Immature natural killer cell (primary cell): ENCODE measurements around the gene GYG2. TPM values are rescaled to one million over a fixed set of nuclear protein-coding genes. Genes with fewer than 3 reads are reported as not detected.

Experiments used
- DNase-seq, 3 donors: peaks; one replicate each; pipeline ENCODE4 v3.0.0; 2022; ENCODE audit warnings: mixed read lengths in 1 of 3
- H3K27ac Mint-ChIP-seq, 6 donors: one replicate each; pipeline ENCODE4 v1.8.0; 2020; ENCODE audit warnings: mixed read lengths in 6 of 6, mild to moderate bottlenecking in 5 of 6, inconsistent platforms in 4 of 6, moderate library complexity in 3 of 6
- H3K27me3 Mint-ChIP-seq, 3 donors: one replicate each; pipeline ENCODE4 v1.8.0; 2020 to 2021; ENCODE audit warnings: low read depth in 3 of 3, mild to moderate bottlenecking in 3 of 3, mixed read lengths in 3 of 3, moderate library complexity in 3 of 3, inconsistent platforms in 1 of 3
- H3K36me3 Mint-ChIP-seq, 3 donors: one replicate each; pipeline ENCODE4 v1.8.0; 2020; ENCODE audit warnings: mixed read lengths in 3 of 3, inconsistent platforms in 2 of 3, mild to moderate bottlenecking in 2 of 3
- H3K4me1 Mint-ChIP-seq, 2 donors: one replicate each; pipeline ENCODE4 v1.8.0; 2020; ENCODE audit warnings: inconsistent platforms in 2 of 2, mild to moderate bottlenecking in 2 of 2, mixed read lengths in 2 of 2, moderate library complexity in 1 of 2
- H3K4me3 Mint-ChIP-seq, 5 donors: one replicate each; pipeline ENCODE4 v1.8.0; 2020; ENCODE audit warnings: mild to moderate bottlenecking in 5 of 5, mixed read lengths in 5 of 5, inconsistent platforms in 3 of 5, moderate library complexity in 3 of 5
- H3K9me3 Mint-ChIP-seq, 6 donors: one replicate each; pipeline ENCODE4 v1.8.0; 2020; ENCODE audit warnings: mild to moderate bottlenecking in 6 of 6, mixed read lengths in 6 of 6, inconsistent platforms in 4 of 6, moderate library complexity in 3 of 6
- polyA plus RNA-seq, 3 donors: library from polyadenylated mRNA; unstranded; fragments of 300-500 nt; fragmentation: Illumina TruSeq; gene quantifications; one replicate each; pipeline ENCODE4 v1.2.3, GENCODE V29; 2021

The GYG2 gene
- polyA plus RNA-seq, 3 donors from 2014 or later, result not detected

- H3K4me3 Mint-ChIP-seq, result no peak overlapping the region
- peaks cover 5 to 17% (median 5%) of the 10 kb centered on the region in 3 donors for H3K27me3 Mint-ChIP-seq
- no peak overlapping the region for H3K27ac Mint-ChIP-seq
- H3K4me1 Mint-ChIP-seq, result no peaks in the 10 kb centered on the region
- H3K36me3 Mint-ChIP-seq, result no peaks in the 10 kb centered on the region
- H3K9me3 Mint-ChIP-seq, result peaks cover 0 to 3% (median 0%) of the 10 kb centered on the region in 6 donors
- no peak for DNase-seq
Measured at GRCh38 chrX:2828959-2829411, 255 bp downstream of the GYG2 start.

- no peak overlapping the region for H3K27ac Mint-ChIP-seq
- no peak for DNase-seq
- H3K4me3 Mint-ChIP-seq, result no peak overlapping the region
- H3K4me1 Mint-ChIP-seq, result no peaks in the 10 kb centered on the region
- H3K36me3 Mint-ChIP-seq, result no peaks in the 10 kb centered on the region
- peaks cover 5 to 19% (median 5%) of the 10 kb centered on the region in 3 donors for H3K27me3 Mint-ChIP-seq
- H3K9me3 Mint-ChIP-seq, result peaks cover 0 to 3% (median 0%) of the 10 kb centered on the region in 6 donors
Measured at GRCh38 chrX:2829469-2830246, 928 bp downstream of the GYG2 start.

- Mint-ChIP-seq H3K4me1 (no peaks in the 10 kb centered on the region), H3K4me3 (no peak overlapping the region)
Measured at GRCh38 chrX:2831471-2832228, 2.9 kb downstream of the GYG2 start.

GRCh38 chrX:2837961-2838360, 9.2 kb downstream of the GYG2 start:
- Mint-ChIP-seq H3K4me3 (no peak overlapping the region), H3K4me1 (no peaks in the 10 kb centered on the region), H3K9me3 (peaks cover 0 to 22% (median 10%) of the 10 kb centered on the region in 6 donors), H3K27me3 (peaks cover 0 to 7% (median 1%) of the 10 kb centered on the region in 3 donors), H3K36me3 (no peaks in the 10 kb centered on the region), H3K27ac (no peak overlapping the region)
- no peak for DNase-seq

More at GRCh38 chrX:2831471-2832228, 2.9 kb downstream of the GYG2 start:
- peaks cover 0 to 6% (median 0%) of the 10 kb centered on the region in 6 donors for H3K9me3 Mint-ChIP-seq
- no peak for DNase-seq
- H3K36me3 Mint-ChIP-seq, result no peaks in the 10 kb centered on the region
- no peak overlapping the region for H3K27ac Mint-ChIP-seq
- H3K27me3 Mint-ChIP-seq, result peaks cover 5 to 22% (median 5%) of the 10 kb centered on the region in 3 donors

GRCh38 chrX:2840961-2841360, 12.2 kb downstream of the GYG2 start:
- no peaks in the 10 kb centered on the region for H3K4me1 Mint-ChIP-seq
- DNase-seq, result no peak
- H3K27ac Mint-ChIP-seq, result no peak overlapping the region
- no peaks in the 10 kb centered on the region for H3K27me3 Mint-ChIP-seq
- H3K36me3 Mint-ChIP-seq, result no peaks in the 10 kb centered on the region
- no peak overlapping the region for H3K4me3 Mint-ChIP-seq
- H3K9me3 Mint-ChIP-seq, result peaks cover 0 to 18% (median 10%) of the 10 kb centered on the region in 6 donors

GRCh38 chrX:2841537-2841936, 12.8 kb downstream of the GYG2 start:
- Mint-ChIP-seq H3K36me3 (no peaks in the 10 kb centered on the region), H3K27ac (no peak overlapping the region), H3K9me3 (peaks cover 0 to 16% (median 10%) of the 10 kb centered on the region in 6 donors), H3K27me3 (no peaks in the 10 kb centered on the region), H3K4me3 (no peak overlapping the region), H3K4me1 (no peaks in the 10 kb centered on the region)
- DNase-seq, result no peak

- H3K36me3 Mint-ChIP-seq, result no peaks in the 10 kb centered on the region
- no peaks in the 10 kb centered on the region for H3K4me1 Mint-ChIP-seq
- H3K27ac Mint-ChIP-seq, result no peak overlapping the region
- H3K9me3 Mint-ChIP-seq, result no peaks in the 10 kb centered on the region
- H3K27me3 Mint-ChIP-seq, result peaks cover 0 to 8% (median 2%) of the 10 kb centered on the region in 3 donors
- H3K4me3 Mint-ChIP-seq, result no peak overlapping the region
- no peak for DNase-seq
Measured at GRCh38 chrX:2846992-2847391, 18.3 kb downstream of the GYG2 start.

- Mint-ChIP-seq H3K36me3 (no peaks in the 10 kb centered on the region), H3K27ac (no peak overlapping the region), H3K4me1 (no peaks in the 10 kb centered on the region), H3K27me3 (peaks cover 2 to 8% (median 2%) of the 10 kb centered on the region in 3 donors), H3K9me3 (no peaks in the 10 kb centered on the region), H3K4me3 (no peak overlapping the region)
- DNase-seq, result no peak
Measured at GRCh38 chrX:2848871-2849301, 20.2 kb downstream of the GYG2 start.

GRCh38 chrX:2854918-2855317, 26.2 kb downstream of the GYG2 start:
- H3K4me3 Mint-ChIP-seq, result no peak overlapping the region
- no peaks in the 10 kb centered on the region for H3K9me3 Mint-ChIP-seq

GRCh38 chrX:2855761-2856160, 27.0 kb downstream of the GYG2 start:
- Mint-ChIP-seq H3K27ac (no peak overlapping the region), H3K4me1 (no peaks in the 10 kb centered on the region), H3K4me3 (no peak overlapping the region), H3K9me3 (no peaks in the 10 kb centered on the region), H3K27me3 (peaks cover under 1 to 5% (median 2%) of the 10 kb centered on the region in 3 donors), H3K36me3 (no peaks in the 10 kb centered on the region)
- DNase-seq, result no peak

More at GRCh38 chrX:2854918-2855317, 26.2 kb downstream of the GYG2 start:
- H3K27ac Mint-ChIP-seq, result no peak overlapping the region
- H3K27me3 Mint-ChIP-seq, result peaks cover 2 to 8% (median 2%) of the 10 kb centered on the region in 3 donors
- no peaks in the 10 kb centered on the region for H3K36me3 Mint-ChIP-seq
- DNase-seq, result no peak
- no peaks in the 10 kb centered on the region for H3K4me1 Mint-ChIP-seq

- DNase-seq, result no peak
- no peaks in the 10 kb centered on the region for H3K4me1 Mint-ChIP-seq
- no peak overlapping the region for H3K4me3 Mint-ChIP-seq
- peaks cover 0 to 5% (median 0%) of the 10 kb centered on the region in 3 donors for H3K27me3 Mint-ChIP-seq
- no peaks in the 10 kb centered on the region for H3K9me3 Mint-ChIP-seq
- no peaks in the 10 kb centered on the region for H3K36me3 Mint-ChIP-seq
- no peak overlapping the region for H3K27ac Mint-ChIP-seq
Measured at GRCh38 chrX:2857566-2857965, 28.8 kb downstream of the GYG2 start.

GRCh38 chrX:2859197-2859797, 30.6 kb downstream of the GYG2 start:
- H3K4me3 Mint-ChIP-seq, result no peak overlapping the region
- no peaks in the 10 kb centered on the region for H3K36me3 Mint-ChIP-seq
- H3K27ac Mint-ChIP-seq, result no peak overlapping the region
- H3K27me3 Mint-ChIP-seq, result peaks cover 0 to 9% (median 0%) of the 10 kb centered on the region in 3 donors
- H3K9me3 Mint-ChIP-seq, result no peaks in the 10 kb centered on the region
- no peaks in the 10 kb centered on the region for H3K4me1 Mint-ChIP-seq
- DNase-seq, result no peak

GRCh38 chrX:2862404-2862803, 33.7 kb downstream of the GYG2 start:
- DNase-seq, result no peak
- Mint-ChIP-seq H3K4me3 (no peak overlapping the region), H3K36me3 (no peaks in the 10 kb centered on the region), H3K27ac (no peak overlapping the region), H3K9me3 (no peaks in the 10 kb centered on the region), H3K4me1 (no peaks in the 10 kb centered on the region), H3K27me3 (peaks cover 0 to 8% (median 0%) of the 10 kb centered on the region in 3 donors)

GRCh38 chrX:2863646-2864045, 34.9 kb downstream of the GYG2 start:
- no peak overlapping the region for H3K27ac Mint-ChIP-seq
- H3K27me3 Mint-ChIP-seq, result peaks cover 0 to 10% (median 0%) of the 10 kb centered on the region in 3 donors
- DNase-seq, result no peak
- no peaks in the 10 kb centered on the region for H3K4me1 Mint-ChIP-seq
- H3K4me3 Mint-ChIP-seq, result no peak overlapping the region
- no peaks in the 10 kb centered on the region for H3K9me3 Mint-ChIP-seq
- no peaks in the 10 kb centered on the region for H3K36me3 Mint-ChIP-seq
